ENCODE results near the gene RALGPS2.

DNA sequence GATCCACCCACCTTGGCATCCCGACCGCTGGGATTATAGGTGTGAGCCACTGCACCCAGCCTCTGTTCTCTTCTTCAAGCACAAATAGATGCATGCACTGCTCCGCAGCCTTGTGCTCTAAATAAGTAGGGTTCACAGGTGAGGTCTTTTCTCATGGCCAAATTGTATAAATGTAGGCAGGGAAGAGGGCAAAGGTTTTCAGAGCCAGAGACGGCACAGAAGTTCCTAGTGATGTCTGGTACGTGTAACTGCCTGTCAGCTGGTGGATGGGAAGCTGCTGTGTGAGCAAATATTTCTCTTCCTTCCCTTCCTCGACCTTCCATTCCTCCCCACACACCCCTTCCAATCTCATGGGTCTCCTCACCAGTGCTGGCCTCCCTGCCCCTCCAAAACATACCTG is 229.9 kb downstream of the RALGPS2 start:
- TF ChIP-seq, protein P1, sequence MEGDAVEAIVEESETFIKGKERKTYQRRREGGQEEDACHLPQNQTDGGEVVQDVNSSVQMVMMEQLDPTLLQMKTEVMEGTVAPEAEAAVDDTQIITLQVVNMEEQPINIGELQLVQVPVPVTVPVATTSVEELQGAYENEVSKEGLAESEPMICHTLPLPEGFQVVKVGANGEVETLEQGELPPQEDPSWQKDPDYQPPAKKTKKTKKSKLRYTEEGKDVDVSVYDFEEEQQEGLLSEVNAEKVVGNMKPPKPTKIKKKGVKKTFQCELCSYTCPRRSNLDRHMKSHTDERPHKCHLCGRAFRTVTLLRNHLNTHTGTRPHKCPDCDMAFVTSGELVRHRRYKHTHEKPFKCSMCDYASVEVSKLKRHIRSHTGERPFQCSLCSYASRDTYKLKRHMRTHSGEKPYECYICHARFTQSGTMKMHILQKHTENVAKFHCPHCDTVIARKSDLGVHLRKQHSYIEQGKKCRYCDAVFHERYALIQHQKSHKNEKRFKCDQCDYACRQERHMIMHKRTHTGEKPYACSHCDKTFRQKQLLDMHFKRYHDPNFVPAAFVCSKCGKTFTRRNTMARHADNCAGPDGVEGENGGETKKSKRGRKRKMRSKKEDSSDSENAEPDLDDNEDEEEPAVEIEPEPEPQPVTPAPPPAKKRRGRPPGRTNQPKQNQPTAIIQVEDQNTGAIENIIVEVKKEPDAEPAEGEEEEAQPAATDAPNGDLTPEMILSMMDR (IDR thresholded peaks at IDR 0.05) = no peak
- no peak for TF ChIP-seq POLR2A (IDR thresholded peaks at IDR 0.05)

Data from adrenal gland (tissue), 5 donors.